GM19463 (cell line): Measurements from ENCODE around the gene RBFOX2.
"Not testable (repeated sequence)": the region's sequence is repeated elsewhere in the genome, so short reads cannot be mapped to it uniquely, and the experiment has no call there.

Experiments
- ATAC-seq: cut with Tn5 transposase; IDR thresholded peaks from one replicate; pipeline ENCODE4 v1.9.1; 2021; ENCODE audit warnings: mild to moderate bottlenecking, moderate library complexity; ENCODE audit not compliant: unreplicated experiment

RBFOX2 gene

GRCh38 chr22:36010090-36010489 lies 18.5 kb downstream of the RBFOX2 start:
- no peak for ATAC-seq

DNA sequence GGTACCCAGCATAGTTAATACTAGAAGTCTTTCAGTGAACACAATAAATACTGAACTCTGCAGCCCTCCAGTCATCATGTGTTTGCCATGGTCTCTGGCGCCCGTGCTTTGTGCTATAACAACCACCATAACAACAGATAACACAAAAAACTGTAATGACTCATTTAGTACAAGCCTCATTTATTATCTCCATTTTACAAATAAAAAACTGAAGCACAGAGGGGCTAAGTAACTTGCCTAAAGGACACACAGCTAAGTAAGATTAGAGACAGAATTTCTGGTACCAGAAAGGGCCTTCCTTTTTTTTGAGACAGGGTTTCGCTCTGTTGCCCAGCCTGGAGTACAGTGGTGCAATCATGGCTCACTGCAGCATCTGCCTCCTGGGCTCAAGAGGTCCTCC lies 19.5 kb downstream of the RBFOX2 start:
- ATAC-seq = no peak

GRCh38 chr22:36008565-36008964 lies 20.1 kb downstream of the RBFOX2 start:
- no peak for ATAC-seq

DNA sequence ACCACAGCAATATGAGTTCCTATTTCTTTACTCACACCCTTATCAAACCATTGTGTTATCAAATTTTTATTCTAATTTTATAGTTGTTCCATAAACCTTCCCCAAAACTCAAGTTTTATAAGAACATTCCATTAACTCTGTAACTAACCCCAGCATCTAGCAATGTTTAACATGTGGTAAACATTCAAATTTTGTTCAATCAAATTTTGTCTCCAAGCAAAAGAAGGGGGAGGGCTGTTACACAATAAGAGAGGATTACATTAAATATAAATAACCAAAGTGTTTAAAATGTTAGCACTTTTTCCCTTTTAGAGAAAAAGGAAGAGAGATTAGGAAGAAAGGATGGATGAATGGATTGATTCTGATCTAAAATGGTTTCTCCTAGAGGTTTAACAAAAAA lies 20.5 kb downstream of the RBFOX2 start:
- no peak for ATAC-seq

DNA sequence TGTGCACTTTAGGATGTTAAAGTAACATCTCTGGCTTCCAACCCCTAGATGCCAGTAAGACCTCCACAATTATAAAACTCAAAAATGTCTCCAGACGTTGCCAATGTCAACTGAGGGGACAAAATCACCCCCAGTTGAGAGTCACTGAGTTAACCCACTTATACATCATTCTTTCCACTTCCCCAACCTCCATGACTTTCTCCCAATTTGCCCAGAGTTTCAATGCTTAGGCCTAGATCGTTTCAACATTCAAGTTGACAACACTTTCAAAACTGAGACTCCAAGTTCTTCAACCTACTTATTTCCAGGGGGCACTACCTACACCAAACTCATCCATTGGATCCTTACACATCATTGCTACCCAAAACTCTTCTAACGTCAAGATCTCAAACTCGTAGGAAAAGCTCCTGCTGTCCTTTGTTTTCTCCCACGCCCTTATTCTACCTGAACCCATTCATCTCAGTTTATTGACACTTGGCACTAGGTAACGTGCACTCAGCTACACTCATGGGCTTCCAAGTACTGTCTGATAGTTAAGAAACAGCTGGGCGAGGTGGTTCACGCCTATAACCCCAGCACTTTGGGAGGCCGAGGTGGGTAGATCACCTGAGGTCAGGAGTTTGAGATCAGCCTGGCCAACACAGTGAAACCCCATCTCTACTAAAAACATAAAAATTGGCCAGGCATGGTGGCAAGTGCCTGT lies 24.5 kb downstream of the RBFOX2 start:
- no peak for ATAC-seq

DNA sequence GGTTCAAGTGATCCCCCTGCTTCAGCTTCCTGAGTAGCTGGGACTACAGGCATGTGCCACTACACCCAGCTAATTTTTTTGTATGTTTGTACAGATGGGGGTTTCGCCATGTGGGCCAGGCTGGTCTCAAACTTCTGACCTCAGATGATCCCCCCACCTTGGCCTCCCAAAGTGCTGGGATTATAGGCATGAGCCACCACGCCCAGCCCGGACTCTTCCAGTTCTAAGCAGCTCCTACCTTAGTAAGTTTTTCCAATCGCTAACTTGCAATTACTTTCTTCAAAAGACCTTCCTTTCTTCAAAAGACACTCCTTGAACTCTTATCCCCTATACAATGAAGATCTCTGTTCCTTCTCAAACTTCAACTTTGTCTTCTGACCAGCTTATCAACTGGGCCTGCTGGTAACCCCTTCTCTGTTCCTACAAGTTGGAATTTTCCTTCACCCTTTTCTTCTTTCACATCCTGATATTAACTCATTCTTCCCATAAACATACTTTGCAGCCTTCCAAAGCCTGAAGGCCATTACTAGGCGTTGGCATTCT lies 25.8 kb downstream of the RBFOX2 start:
- no peak for ATAC-seq

GRCh38 chr22:36002084-36002483 lies 26.5 kb downstream of the RBFOX2 start:
- no peak for ATAC-seq

DNA sequence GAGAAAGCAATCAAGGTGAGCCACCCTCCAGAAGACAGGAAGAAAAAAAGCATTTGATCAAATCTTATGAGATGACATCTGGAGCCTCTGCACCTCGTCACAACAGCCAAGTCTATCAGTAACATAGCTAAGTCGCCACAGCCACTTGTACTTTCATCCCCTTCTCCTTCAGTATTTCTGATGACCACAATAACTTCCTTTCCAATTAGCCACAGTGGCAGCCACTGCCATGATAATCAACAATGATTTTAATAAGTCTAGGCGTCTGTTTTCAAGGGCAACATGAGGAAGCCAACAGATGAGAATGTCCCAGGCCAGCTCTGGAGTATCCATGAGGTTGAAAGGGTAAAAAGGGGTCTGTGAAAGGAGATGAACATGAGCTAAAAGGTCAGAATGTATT lies 29.9 kb downstream of the RBFOX2 start:
- ATAC-seq = no peak

GRCh38 chr22:35997438-35997837 lies 31.2 kb downstream of the RBFOX2 start:
- ATAC-seq = no peak

DNA sequence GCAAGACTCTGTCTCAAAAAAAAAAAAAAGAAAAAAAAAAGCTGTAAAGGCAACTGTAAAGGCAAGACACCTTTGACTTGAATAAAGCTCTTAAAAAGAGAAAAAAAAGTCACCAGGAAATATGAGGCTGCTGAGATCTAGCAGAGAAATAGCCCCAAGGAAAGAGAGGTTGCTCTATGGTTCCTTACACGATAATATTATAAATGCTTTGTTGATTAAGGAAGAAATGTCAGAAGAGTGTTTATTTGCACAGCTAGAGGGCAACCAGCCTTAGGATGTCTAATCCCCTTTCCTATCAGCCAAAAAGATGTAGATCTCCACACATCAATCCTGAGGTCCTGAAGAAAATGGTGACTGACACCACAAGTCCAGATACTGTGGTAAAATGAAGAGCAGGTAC lies 32.0 kb downstream of the RBFOX2 start:
- no peak for ATAC-seq

DNA sequence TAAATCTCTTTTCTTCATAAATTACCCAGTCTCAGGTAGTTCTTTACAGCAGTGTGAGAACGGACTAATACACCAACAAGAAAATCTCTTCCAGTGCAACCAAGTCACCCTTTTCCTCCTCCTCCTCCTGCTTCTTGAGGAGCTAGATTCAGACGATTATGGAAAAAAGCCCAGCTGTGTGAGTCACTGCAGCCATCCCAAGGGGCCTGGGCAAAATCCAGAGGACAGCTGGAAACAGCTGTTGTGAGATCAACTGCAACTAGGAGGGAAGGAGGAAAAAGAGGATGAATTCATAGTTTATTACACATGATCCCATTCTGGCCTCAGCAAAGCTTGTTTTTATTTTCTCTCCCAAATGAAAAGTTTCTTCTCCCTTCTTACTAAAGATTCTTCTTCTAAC lies 32.9 kb downstream of the RBFOX2 start:
- ATAC-seq = no peak

DNA sequence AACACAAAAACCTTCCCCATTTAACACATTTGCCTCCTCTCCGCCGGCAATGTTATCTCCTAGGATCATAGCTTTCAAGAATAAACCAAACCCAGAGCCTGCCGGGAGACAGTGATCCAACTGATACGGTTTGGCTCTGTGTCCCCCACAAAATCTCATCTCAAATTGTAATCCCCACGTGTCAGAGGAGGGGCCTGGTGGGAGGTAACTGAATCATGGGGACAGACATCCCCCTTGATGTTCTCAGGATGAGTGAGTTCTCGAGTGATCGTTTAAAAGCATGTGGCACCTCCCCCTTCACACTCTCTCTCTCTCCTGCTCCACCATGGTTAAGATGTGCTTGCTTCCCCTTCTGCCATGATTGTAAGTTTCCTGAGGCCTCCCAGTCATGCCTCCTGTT lies 33.3 kb downstream of the RBFOX2 start:
- ATAC-seq = no peak

GRCh38 chr22:35993727-35994126 lies 34.9 kb downstream of the RBFOX2 start:
- ATAC-seq = not testable (repeated sequence)

DNA sequence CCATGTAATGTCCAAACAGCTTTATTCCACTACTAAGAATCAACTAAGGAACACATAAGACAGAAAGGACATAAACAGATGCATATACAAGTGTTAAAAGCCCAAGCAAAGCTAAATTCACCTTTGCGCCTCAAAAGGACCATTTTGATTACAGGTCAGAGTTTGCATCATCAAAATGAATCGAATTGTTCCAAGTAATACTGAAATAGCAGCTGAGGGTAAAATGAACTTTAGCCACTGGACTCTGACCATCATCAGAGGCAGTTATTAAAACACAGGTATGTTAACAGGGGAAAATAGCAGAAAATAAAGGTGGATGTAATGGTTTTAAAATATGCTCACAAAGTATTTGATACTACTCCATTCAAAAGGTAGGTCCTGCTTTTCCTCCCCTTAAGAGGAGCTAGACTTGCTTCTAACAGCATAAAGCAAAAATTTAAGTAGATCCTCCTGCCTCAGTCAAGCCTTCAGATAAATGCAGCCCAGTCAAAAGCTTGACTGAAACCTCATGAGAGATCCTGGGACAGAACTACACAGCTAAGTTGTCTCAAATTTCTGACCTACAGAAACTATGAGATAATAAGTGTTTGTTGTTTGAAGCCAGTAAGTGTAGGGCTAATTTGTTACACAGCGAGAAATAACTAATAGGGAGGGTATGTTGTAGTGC lies 35.4 kb downstream of the RBFOX2 start:
- no peak for ATAC-seq

DNA sequence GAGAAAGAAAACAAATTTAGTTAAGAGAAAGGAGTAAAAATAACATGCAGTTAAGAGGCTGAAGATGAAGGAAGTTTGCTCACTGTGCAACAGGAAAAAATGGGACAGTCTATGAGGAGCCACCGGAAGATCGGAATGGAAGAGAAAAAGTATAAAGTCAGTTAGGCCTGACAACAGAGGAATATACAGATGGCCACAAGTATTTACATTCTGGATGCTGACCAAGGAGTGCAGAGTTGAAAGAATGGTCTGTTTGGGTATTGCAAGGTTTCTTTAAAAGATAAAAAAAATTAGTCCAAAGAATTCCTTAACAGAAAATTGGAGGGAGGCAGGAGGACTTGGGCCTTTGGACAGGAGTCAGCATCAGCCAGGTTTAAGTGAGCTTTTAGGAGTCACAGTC lies 37.5 kb downstream of the RBFOX2 start:
- ATAC-seq = no peak

DNA sequence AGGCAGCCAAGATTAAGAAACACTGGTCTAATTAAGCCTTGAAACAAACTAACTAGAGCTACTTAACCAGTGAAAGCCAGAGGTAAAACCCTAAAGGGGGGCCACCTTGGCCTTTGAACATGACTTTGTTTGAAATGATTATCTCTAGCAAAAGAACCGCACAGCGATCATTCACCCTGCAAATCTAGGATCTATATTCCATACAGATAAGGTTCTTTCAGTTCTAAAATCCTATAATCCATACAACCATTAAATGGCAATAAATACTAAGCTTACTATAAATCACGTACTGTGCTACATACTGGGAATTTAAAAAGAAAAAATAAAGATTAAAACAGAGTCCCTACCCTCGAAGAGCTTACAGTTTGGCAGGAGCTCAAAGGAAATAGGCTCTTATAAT lies 40.6 kb downstream of the RBFOX2 start:
- no peak for ATAC-seq

DNA sequence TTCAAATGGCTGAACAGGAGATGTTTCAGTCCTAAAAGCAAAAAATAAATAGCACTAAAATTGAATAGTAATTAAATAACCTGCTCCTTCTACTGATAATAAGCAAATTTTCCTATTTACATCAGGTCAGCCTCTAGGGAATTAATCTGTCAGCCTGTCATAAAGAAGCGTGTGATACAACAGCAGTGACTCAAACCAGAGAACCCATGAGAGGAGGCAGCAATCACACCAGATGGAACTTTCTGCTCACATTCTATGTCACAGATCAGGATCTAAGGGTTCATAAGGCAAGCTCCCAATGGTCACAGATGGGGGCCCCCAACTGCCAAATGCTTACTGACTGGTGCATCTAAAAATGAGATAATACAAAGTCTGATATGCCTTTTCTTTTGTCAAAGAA lies 41.1 kb downstream of the RBFOX2 start:
- no peak for ATAC-seq

DNA sequence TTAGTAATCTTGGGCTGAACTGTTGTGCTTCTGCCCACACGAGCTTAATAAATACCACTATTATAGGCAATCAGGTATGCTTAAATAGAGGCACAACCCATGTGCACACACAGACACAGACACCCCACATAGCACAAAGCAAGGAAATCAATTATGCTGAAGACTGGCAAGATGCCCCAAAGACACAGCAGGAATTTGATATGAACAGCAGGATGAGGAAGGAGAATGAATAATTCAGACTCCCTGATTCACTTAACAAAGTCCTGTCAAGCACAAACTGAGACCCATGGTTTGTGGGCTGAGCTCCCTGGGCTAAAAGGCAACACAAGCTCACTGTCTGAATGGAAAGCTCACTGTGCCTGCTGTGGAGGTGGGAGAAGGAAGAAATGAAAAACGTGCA lies 42.5 kb downstream of the RBFOX2 start:
- no peak for ATAC-seq

DNA sequence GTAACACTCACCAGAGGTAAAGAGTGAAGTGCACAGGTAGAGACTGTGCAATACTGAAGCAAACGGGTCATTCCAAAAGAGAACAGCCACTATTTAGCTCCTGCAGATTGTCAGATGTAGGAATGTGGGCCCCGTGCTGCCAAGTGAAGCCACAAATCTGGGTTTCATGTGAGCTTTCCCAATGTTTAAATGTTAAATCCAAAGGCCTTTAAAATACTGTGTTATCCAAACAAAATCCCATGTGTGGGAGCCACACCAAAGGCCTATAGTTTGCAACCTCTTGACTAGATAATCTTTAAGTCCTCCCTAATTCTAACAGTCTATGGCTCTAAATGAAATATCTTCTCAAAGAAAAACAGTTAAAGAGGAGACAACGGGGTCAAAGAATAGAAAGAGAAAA lies 43.3 kb downstream of the RBFOX2 start:
- no peak for ATAC-seq

GRCh38 chr22:35984183-35985175 lies 44.1 kb downstream of the RBFOX2 start:
- no peak for ATAC-seq

DNA sequence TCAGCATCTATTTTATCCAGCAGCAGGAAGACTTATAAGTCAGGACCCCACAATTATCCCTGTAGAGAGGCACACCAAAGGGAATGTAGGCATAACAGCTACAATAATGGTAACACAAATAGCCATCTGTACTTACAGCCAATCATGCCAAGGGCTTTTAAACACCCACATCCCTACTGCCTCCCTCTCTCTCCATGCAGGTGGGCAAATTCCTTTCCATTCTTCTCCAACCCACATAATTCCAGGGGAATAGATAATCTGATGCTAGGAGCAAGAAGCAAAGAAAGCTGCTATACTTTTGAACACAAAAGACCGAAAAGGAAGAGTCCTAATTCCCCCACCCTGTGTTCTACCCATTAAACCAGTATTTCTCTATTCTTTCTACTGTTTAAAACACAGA lies 46.7 kb downstream of the RBFOX2 start:
- ATAC-seq = no peak
